ENCODE measurements around the gene SBNO1. TPM values are rescaled to one million over a fixed set of nuclear protein-coding genes. Genes with fewer than 3 reads are reported as not detected.
"Not testable (repeated sequence)": the region's sequence is repeated elsewhere in the genome, so short reads cannot be mapped to it uniquely, and the experiment has no call there.

Gene SBNO1
- polyA plus RNA-seq, 1 donor = 38.8 TPM

DNA sequence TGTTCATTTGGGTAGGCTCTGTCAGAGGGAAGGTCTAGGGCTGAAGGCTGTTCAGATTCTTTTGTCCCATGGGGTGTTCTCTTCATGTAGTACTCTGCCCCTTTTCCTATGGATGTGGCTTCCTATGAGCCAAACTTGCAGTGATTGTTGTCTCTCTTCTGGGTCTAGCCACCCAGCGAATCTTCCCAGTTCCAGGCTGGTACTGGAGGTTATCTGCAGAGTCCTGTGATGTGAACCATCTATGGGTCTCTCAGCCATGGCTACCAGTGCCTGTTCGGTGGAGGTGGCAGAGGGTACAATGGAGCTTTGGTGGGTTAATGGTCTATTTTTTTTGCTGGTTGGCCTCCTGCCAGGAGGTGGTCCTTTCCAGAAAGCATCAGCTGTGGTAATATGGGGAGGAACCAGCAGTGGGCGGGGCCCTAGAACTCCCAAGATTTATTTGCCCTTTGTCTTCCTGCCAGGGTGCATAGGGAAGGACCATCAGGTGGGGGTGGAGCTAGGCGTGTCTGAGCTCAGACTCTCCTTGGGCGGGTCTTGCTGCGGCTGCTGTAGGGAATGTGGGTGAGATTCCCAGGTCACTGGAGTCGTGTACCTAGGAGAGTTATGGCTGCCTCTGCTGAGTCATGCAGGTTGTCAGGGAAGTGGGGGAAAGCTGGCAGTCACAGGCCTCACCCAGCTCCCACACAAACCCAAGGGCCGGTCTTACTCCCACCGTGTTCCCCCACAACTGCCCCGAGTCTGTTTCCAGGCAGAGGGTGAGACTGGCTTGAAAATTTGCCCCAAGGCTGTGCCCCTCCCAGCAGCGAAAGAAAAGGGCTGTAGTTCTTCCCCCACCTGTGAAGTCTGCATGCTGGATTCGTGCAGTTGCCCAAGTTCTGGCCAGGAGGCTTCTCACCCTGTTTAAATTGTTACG lies 113.9 kb downstream of the SBNO1 start:
- no peak for DNase-seq

DNA sequence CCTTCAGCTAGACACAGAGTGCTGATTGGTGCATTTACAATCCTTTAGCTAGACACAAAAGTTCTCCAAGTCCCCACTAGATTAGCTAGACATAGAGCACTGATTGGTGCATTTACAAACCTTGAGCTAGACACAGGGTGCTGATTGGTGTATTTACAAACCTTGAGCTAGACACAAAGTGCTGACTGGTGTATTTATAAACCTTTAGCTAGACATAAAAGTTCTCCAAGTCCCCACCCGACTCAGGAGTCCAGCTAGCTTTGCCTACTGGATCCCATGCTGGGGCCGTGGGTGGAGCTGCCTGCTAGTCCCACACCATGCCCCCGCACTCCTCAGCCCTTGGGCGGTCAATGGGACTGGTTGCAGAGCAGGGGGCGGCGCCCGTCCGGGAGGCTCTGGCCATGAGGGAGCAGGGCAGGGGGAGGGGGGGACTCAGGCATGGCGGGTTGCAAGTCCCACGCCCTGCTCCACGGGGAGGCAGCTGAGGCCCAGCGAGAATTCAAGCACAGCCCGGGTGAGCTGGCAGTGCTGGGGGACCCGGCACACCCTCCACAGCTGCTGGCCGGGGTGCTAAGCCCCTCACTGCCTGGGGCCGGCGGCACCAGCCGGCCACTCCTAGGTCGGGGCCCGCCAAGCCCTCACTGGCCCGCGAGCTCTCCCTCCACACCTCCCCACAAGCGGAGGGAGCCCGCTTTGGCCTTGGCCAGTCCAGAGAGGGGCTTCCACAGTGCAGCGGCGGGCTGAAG lies 115.5 kb downstream of the SBNO1 start:
- DNase-seq = not testable (repeated sequence)

DNA sequence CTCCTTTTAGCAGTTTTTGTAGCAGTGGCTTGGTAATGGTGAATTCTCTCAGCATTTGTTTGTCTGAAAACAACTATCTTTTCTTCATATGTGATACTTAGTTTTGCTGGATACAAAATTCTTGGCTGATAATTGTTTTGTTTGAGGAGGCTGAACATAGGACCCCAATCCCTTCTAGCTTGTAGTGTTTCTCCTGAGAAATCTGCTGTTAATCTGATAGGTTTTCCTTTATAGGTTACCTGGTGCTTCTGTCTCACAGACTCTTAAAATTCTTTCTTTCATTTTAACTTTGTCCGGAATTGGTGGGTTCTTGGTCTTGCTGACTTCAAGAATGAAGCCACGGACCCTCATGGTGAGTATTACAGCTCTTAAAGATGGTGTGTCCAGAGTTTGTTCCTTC lies 116.5 kb downstream of the SBNO1 start:
- not testable (repeated sequence) for DNase-seq

DNA sequence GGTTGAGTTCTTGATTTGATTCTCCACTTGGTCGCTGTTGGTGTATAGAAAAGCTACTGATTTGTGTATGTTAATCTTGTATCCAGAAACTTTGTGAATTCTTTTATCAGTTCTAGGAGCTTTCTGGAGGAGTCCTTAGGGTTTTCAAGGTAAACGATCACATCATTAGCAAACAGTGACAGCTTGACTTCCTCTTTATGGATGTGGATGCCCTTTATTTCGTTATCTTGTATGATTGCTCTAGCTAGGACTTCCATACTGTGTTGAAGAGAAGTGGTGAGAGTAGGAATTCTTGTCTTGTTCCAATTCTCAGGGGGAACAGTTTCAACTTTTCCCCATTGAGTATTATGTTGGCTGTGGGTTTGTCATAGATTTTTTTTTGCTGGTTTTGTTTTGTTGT lies 119.0 kb downstream of the SBNO1 start:
- no peak for DNase-seq

DNA sequence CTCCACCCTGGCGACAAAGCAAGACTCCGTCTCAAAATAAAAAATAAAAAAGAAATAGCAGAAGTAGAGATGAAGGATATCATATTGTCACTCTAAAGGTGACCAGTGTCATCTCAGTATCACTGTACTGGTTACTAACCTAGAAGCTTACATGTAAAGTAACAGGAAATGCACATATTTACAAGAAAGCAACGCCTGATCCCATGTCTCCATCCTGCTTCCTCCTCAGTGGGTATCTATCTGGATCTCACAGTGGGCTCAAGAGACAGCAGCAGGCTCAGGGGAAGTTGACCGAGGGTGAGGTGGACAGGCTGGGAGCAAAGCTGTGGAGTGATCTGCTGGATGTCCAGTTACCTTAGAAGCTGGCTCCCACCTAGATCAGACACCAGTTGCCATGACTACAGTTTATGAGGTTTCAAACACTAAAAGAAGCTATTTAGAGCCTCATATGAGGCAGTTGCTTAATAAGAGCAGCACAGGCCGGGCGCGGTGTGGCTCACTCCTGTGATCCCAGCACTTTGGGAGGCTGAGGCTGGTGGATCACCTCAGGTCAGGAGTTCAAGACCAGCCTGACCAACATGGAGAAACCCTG lies 120.9 kb downstream of the SBNO1 start:
- DNase-seq = no peak

DNA sequence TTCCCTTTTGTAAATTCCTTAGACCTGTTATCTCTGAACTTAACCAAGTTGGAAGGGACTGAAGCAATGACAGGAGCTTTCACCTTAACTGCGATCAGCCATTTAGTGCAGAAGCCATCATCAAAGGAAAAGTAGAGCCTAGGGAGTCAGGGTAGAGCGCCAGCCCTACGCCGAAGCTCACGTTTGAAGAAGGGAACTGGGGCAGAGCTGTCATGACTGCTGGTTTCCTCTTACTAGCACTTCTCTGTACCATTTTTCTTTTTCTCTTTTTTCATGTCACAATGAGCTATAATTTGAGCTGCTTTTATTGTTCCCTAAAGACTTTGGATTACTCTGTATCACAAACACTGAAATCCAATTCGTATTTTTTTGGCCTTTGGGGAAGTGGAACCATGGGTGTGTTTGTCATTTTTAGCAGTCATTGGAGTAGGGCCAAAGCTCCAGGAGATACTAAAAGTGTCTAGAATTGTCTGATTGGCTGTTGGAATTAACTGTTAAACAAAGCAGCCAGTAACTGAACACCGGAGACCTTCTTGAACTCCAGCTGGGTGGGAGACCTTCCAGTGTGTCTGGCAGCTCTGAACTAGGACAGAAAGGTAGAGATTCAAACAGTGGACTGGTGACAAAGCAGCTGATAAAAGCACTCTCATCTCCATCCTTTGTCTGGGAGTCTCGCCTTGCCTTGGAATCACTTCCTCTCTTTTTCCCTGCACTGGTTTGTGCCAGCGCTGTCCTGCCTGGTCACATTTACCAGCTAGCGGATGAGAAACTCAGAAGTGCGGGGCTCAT lies 122.3 kb downstream of the SBNO1 start:
- DNase-seq = peak; percentile 81

Other genes with a start within 250 kb of the SBNO1 start
- gene PITPNM2, start 213.8 kb downstream of the SBNO1 start, polyA plus RNA-seq (ENCODE audit: insufficient read length) = 6.5 TPM
- gene MPHOSPH9, start 131.7 kb downstream of the SBNO1 start, polyA plus RNA-seq (ENCODE audit: insufficient read length) = 55.9 TPM
- 23.2 TPM for gene MTRFR, start 131.4 kb downstream of the SBNO1 start, polyA plus RNA-seq (ENCODE audit: insufficient read length)
- 172 TPM for gene CDK2AP1, start 93.0 kb downstream of the SBNO1 start, polyA plus RNA-seq (ENCODE audit: insufficient read length)
- 58.7 TPM for gene KMT5A, start 19.3 kb upstream of the SBNO1 start, polyA plus RNA-seq (ENCODE audit: insufficient read length)
- gene RILPL2, start 71.8 kb upstream of the SBNO1 start, polyA plus RNA-seq (ENCODE audit: insufficient read length) = 5.3 TPM
- 42.6 TPM for gene SNRNP35, start 93.3 kb upstream of the SBNO1 start, polyA plus RNA-seq (ENCODE audit: insufficient read length)
- gene RILPL1, start 168.9 kb upstream of the SBNO1 start, polyA plus RNA-seq (ENCODE audit: insufficient read length) = 22.1 TPM
- 222 TPM for gene TMED2, start 219.7 kb upstream of the SBNO1 start, polyA plus RNA-seq (ENCODE audit: insufficient read length)
- gene DDX55, start 237.3 kb upstream of the SBNO1 start, polyA plus RNA-seq (ENCODE audit: insufficient read length) = 47.5 TPM